HG03378 (cell line): ENCODE measurements around the gene TUBB2B.
A peak's percentile ranks its signal among the peaks of the same experiment; 100 is the strongest.
"Not testable (repeated sequence)": the region's sequence is repeated elsewhere in the genome, so short reads cannot be mapped to it uniquely, and the experiment has no call there.

Experiments
- ATAC-seq: cut with Tn5 transposase; IDR thresholded peaks from one replicate; pipeline ENCODE4 v1.9.1; 2021; ENCODE audit warnings: mild to moderate bottlenecking, moderate library complexity; ENCODE audit not compliant: unreplicated experiment

Gene TUBB2B

GRCh38 chr6:3258720-3259490 is 31.5 kb upstream of the TUBB2B start, which contains the start of gene PSMG4:
Gene PSMG4, plus strand, starts transcription at chr6:3258947. Its CDS starts 76 bp downstream, at chr6:3259023.
- peak; percentile 48 for ATAC-seq

- ATAC-seq: no peak
These were observed 30.7 kb upstream of the TUBB2B start for GRCh38 chr6:3258201-3258600.

GRCh38 chr6:3253597-3253961 is 26.1 kb upstream of the TUBB2B start:
- ATAC-seq: no peak

DNA sequence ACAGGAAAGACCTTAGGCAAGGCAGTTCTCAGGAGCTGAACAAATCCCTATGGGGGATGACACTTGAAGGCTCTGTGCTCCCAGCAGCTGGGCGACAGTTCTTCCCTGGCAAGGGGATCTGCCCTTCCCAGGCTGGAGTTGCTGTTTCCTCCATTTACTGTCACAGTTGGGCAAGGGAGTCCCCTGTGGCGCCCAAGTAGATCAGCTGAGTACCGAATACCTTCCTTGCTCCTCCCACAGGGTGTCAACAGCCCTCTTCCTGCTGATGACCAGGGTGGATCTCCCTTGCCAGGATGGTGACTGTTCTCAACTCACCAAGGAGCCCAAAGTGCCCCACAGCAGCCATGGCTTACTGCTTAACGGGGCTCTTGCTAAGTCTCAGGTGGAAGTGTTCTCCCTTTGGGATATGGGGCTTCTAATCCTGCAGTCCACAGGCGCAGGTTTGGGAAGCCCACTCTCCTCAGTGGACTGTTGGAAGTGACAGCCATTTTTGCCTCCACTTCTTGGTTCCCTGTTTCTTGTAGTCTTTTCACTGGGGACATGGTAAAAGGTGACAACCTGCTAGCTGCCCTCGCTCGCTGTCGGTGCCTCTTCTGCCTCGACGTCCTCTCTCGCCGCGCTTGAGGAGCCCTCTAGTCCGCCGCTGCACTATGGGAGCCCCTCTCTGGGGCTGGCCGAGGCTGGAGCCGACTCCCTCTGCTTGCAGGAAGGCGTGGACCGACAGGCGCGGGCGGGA is 25.6 kb upstream of the TUBB2B start:
- no peak for ATAC-seq

DNA sequence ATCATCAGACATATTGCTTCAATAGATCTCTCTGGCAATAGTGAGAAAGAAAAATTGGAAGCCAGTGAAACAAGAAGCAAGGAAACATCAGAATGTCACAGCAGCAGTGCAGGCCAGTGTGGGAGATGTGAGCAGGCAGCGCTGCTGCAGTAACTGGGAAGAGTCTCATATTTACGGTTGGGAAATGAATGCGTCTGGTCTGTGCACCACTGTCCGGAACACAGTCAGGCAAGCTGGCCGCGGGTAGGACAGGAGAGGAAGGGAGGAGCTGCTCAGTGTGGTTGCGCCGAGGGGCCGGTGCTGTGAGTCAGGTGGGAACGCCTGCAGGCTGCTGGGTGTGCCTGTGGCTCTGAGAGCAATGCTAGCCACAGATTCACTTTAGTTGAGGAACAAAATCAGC is 24.9 kb upstream of the TUBB2B start:
- no peak for ATAC-seq

GRCh38 chr6:3251462-3252314 is 24.2 kb upstream of the TUBB2B start:
- ATAC-seq: peak; percentile 50

- no peak for ATAC-seq
These were observed 22.8 kb upstream of the TUBB2B start for GRCh38 chr6:3250231-3250675.

DNA sequence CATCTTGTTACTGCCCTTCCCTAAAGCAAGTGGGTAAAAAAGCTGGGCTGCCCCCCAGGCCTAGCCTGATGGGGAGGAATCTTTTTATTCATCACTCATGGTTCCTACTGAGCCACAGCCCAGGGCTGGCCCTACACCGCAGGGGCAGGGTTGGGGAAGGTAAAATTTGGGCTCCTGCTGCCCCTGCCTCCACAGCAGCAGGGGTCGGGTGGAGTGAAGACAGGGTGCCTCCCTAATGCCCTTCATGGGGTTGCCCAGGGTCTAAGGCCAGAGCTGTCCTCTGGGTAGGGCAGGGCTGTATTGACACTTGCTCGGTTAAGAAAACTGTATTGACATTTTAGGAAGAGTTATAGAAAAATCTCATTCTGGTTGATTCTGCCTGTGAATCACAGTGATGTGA is 22.4 kb upstream of the TUBB2B start:
- no peak for ATAC-seq

GRCh38 chr6:3247255-3248146 is 20.0 kb upstream of the TUBB2B start:
- ATAC-seq: no peak

DNA sequence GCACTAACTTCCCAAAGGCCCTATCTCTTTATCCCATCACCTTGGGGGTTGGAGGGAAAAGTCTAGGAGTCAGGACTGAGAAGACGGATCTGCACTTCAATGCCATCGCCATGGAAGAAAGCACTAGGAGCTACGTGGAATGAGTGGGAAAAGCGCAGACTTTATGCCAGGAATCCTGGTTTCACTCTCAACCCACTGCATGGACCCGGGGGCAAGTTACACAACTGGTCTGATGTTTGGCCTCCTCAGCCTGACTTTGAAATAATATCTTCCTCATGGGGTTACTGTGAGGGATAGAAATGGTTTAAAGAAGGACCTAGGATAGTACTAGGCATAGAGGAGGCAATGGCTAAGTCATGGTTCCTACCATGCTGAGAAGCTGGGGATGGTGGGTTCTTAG is 17.8 kb upstream of the TUBB2B start:
- ATAC-seq: no peak

DNA sequence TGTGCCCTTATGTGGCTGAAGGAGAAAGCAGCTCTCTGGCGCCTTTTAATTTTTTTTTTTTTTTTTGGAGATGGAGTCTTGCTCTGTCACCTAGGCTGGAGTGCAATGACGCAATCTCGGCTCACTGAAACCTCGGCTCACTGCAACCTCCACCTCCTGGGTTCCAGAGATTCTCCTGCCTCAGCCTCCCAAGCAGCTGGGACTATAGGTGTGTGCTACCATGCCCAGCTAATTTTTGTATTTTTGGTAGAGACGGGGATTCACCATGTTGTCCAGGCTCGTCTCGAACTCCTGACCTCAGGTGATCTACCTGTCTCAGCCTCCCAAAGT is 17.3 kb upstream of the TUBB2B start:
- ATAC-seq: not testable (repeated sequence)

DNA sequence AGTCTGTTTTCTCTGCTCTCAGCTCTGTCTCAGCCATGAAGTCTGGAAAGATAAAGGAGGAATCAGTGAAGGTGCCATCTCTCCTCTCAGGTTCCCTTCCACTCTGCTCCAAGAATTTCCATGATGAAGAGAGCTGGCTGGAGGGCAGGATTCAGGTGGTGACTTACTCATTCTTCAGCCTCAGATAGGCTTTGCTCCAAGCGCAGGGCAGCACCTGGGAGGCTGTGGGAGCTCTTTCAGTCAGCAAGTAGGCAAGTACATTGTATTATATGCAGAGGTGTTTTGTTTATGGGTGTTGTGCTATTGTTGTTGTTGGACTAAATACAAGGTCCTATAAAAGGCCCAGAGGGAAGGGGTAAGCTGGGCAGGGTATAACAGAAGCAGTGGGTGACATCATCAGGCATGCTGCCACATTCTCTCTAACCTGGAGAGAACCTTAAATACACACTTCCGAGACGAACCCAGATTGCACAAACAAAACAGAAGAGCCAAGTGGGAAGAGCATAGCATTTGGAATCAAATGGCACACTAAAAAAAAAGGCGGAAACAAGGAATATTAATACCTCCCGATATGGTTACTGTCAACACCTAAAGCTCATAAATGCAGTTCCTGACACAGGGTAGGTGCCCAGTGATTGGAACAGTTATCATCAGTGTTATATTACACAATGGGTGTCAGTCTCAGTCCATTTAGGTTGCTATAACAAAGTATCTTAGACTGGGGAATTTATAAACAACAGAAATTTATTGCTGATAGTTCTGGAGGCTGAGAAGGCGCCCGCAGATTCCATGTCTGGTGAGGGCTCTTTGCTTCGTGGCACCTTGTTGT is 16.8 kb upstream of the TUBB2B start:
- no peak for ATAC-seq

GRCh38 chr6:3242768-3243167 is 15.3 kb upstream of the TUBB2B start:
- ATAC-seq: no peak

GRCh38 chr6:3241745-3242144 is 14.3 kb upstream of the TUBB2B start:
- ATAC-seq: not testable (repeated sequence)

DNA sequence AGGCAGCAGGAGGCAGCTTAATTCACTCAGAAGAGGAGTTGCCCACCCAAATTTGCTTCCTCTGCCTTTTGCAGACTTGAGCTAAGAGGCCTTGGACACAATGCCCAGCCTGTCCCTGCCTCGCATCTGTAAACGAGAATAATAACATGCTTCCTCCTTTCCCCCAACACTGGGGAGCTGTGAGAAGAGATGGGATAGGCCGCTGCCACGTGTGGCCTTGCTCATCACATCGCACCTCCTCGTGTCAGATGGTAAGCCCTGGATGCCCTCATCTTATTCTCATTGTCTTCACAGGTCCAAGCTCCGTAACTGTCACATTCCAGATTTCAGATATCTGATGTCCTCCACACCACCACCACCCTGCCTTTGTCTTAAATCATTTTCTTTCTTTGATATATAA is 13.1 kb upstream of the TUBB2B start:
- no peak for ATAC-seq

DNA sequence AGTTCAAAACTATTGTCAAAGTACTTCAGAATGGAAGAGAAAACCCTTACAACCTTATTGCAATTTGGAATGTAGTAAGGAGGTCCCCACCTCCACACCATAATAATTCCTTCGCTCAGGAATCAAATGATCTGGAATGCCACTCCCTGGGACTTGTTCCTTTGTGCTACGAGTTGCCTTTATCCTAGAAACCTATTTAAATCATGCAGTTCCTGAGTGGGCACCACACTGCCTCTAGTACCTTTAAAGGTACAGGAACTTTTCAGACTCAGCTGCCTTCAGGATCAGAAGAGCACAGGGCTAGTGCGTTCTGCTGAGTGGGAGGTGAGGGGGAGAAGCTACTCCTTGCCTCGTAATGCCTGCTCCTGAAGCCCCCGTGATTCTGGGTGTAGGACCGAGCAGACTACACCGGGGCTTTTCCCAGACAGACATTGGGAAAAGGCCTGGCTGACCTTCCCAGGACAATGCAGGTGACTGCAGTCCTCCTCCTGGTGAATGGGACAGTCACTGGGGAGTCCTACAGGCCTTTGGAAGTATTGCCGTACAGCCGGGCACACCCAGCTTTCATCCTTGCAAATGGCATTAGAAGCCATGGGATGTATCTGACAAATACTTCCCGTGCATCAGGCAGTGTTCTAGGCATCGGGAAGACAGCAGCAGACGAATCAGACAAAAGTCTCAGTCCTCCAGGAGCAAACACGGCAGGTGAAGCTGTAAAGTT is 11.8 kb upstream of the TUBB2B start:
- no peak for ATAC-seq

DNA sequence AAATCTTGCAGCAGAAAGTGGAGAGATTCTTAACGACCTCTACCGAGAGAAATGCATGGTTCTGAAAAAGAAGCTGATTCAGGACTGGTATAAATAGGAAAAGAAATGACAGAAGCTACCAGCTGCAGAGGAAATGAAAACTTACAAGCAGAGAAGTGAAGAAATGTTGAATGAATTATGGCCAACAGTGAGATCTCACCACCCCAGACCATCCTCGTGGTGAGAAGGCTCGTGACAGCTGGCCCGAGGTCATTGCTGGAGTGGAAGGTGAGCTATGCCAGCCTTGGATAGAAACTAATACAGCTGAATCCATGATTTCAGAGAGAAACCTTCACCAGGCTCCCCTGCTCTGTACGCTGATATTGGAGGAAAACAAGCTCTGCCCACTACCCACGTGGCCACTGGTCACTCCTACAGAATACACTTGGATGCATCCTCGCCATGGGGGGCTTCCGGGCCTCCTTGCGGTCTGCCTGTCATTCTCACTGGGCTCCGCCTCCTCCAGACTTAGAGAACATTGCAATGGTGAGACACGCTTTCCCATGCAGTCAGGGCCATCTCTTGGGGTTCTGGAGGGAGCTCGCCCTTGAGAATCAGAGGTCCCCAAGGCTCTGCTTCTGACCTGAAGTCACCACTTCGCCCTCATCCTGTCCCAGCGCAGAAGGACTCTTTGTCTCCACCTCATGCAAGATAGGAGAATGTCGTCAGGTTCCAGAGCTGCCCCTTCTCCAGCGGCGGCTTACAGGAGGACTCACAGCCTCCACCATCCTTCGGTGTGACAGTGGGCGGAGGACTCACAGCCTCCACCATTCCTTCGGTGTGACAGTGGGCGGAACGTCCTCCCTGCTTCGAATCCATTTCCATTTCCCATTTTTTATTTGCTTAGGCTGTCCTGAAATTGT is 10.6 kb upstream of the TUBB2B start:
- no peak for ATAC-seq

DNA sequence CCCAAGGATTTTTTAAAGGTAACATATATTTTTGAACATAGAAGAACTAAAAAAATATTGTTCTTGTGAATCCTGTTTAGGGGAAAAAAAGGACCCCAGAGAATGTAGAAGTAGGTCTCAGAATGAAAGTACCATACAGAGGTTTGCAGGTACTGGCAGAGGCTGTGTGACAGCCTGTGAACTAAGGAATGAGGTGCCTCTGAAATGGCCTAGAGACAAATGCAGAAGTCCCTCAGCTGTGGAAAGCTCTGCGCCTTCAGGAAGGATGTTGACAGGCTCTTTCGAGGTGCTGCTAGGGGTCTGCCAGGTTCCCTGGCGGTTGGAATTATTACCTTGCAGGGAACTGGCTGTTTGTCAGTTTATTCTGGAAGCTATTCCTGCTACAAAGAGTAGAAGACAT is 8.6 kb upstream of the TUBB2B start:
- ATAC-seq: no peak
